HepG2 (cell line): ENCODE data around the gene TATDN3. TPM values are rescaled to one million over a fixed set of nuclear protein-coding genes. Genes with fewer than 3 reads are reported as not detected.

Source experiments
- HMG20A ChIP-seq: IDR thresholded peaks from 2 replicates; pipeline ENCODE4 v1.6.1; 2016; ENCODE audit warnings: borderline replicate concordance
- JUND ChIP-seq: sonication (generic); formaldehyde crosslinking; IDR thresholded peaks from 2 replicates; pipeline ENCODE4 v1.8.0; 2022; ENCODE audit warnings: mild to moderate bottlenecking, missing genetic modification reagents
- TRIM24 ChIP-seq: sonication (generic); formaldehyde crosslinking; IDR thresholded peaks from 2 replicates; pipeline ENCODE4 v1.8.0; 2022; ENCODE audit warnings: mild to moderate bottlenecking, missing genetic modification reagents
- ZFAT ChIP-seq: sonication (generic); formaldehyde crosslinking; conservative IDR thresholded peaks from 2 replicates; pipeline ENCODE4 v1.8.1; 2023; ENCODE audit warnings: missing genetic modification reagents, inconsistent platforms
- ZNF329 ChIP-seq: sonication (generic); formaldehyde crosslinking; IDR thresholded peaks from 2 replicates; pipeline ENCODE4 v1.9.0; 2021; ENCODE audit warnings: low read depth, mild to moderate bottlenecking, missing genetic modification reagents
- ZNF33B ChIP-seq: sonication (generic); formaldehyde crosslinking; IDR thresholded peaks from 2 replicates; pipeline ENCODE4 v1.5.1; 2020; ENCODE audit warnings: mild to moderate bottlenecking, missing genetic modification reagents
- ZNF547 ChIP-seq: sonication (generic); formaldehyde crosslinking; IDR thresholded peaks from 2 replicates; pipeline ENCODE4 v1.5.1; 2020; ENCODE audit warnings: mild to moderate bottlenecking, missing genetic modification reagents
- ZNF577 ChIP-seq: sonication (generic); formaldehyde crosslinking; IDR thresholded peaks from 2 replicates; pipeline ENCODE4 v1.4.0; 2020; ENCODE audit warnings: mild to moderate bottlenecking, low read depth, missing genetic modification reagents, borderline replicate concordance
- ZNF761 ChIP-seq: sonication (generic); formaldehyde crosslinking; conservative IDR thresholded peaks from 2 replicates; pipeline ENCODE4 v1.4.0; 2020; ENCODE audit warnings: mild to moderate bottlenecking, missing genetic modification reagents
- ZNF83 ChIP-seq: sonication (generic); formaldehyde crosslinking; IDR thresholded peaks from 2 replicates; pipeline ENCODE4 v1.4.0; 2020; ENCODE audit warnings: missing genetic modification reagents, mild to moderate bottlenecking, borderline replicate concordance
- polyA plus RNA-seq, 8 experiments: library from polyadenylated mRNA; depleted of rRNA in 3 of 8; stranded (reverse) in 7 of 8; unstranded in 1 of 8; fragments of >200 nt; fragmentation: Illumina TruSeq in 4 of 8; extraction: Trizol in 4 of 8; gene quantifications; 2 replicates each; pipeline versions ENCODE4 v1.2.1 to v1.2.3, GENCODE V29; 2011 to 2016; ENCODE audit warnings: low read depth in 4 of 8, missing spikeins in 1 of 8, mixed read lengths in 1 of 8; ENCODE audit not compliant: insufficient read depth in 1 of 8
- total RNA-seq, 5 experiments: library from RNA; depleted of rRNA; stranded (reverse); fragments of >200 nt; fragmentation: Illumina TruSeq; extraction: Trizol; gene quantifications; 2 replicates each; pipeline ENCODE4 v1.2.3, GENCODE V29; 2016; ENCODE audit warnings: low read depth in 1 of 5
- TF ChIP-seq, protein P1 (sequence below): fragments of 450-650 bp; IDR thresholded peaks from 2 replicates; pipeline ENCODE4 v1.6.1; 2016
- TF ChIP-seq, protein P2 (sequence below), 2 experiments: sonication (generic) in 1 of 2; formaldehyde crosslinking in 1 of 2; IDR thresholded peaks; 2 replicates each; pipeline versions ENCODE4 v1.6.1 to v1.9.0; 2014 to 2022; ENCODE audit warnings: antibody characterized with exemption in 1 of 2, borderline replicate concordance in 1 of 2, inconsistent platforms in 1 of 2, low read depth in 1 of 2, missing genetic modification reagents in 1 of 2
- TF ChIP-seq, protein P3 (sequence below): fragments of 450-650 bp; IDR thresholded peaks from 2 replicates; pipeline ENCODE4 v1.6.1; 2017; ENCODE audit warnings: mild to moderate bottlenecking
- TF ChIP-seq, protein P4 (sequence below), 2 experiments: sonication (generic) in 1 of 2; formaldehyde crosslinking in 1 of 2; IDR thresholded peaks; 2 replicates each; pipeline versions ENCODE4 v1.4.0 to v1.6.1; 2018 to 2020; ENCODE audit warnings: missing genetic modification reagents in 2 of 2, borderline replicate concordance in 1 of 2, low read depth in 1 of 2, mild to moderate bottlenecking in 1 of 2, missing biosample characterization in 1 of 2

The TATDN3 gene
- total and polyA plus RNA-seq, 2 of the 13 experiments (the other 11 are each of a cell fraction or from before 2014, with no cell fraction given): 7.3 to 8.6 TPM

DNA sequence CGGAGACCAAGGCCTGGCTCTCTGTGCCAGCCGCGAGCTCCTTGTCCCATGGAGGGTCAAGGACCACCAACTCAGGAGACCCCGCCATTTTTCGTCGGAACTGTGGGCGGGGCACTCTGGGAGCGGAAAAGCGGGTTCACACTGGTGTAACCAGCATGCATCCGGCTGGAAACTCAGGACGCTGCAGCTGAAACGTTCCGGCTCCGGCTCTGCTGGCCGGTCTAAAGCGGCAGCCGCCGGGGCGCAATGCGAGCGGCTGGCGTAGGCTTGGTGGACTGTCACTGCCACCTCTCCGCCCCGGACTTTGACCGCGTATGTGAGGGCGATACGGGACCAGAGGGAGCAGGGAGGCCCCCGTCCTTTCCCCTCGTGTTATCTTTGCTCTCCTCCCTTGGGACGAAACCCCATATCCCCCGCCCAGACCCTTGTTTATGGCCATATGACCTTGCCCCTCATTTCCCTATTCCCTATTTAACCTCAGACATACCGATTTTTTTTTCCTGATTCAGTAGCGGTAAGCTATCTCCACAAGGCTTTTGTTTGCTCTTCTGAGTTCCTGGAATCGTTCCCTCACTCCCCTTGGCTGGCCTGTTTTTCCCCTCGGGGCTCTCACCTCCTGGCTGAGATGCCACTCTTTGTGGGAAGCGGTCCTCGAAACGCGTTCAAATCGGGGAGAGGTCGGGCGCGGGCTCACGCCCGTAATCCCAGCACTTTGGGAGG is at the start of gene TATDN3, which contains the start of gene NSL1 (continued):
- TF ChIP-seq, protein P1, sequence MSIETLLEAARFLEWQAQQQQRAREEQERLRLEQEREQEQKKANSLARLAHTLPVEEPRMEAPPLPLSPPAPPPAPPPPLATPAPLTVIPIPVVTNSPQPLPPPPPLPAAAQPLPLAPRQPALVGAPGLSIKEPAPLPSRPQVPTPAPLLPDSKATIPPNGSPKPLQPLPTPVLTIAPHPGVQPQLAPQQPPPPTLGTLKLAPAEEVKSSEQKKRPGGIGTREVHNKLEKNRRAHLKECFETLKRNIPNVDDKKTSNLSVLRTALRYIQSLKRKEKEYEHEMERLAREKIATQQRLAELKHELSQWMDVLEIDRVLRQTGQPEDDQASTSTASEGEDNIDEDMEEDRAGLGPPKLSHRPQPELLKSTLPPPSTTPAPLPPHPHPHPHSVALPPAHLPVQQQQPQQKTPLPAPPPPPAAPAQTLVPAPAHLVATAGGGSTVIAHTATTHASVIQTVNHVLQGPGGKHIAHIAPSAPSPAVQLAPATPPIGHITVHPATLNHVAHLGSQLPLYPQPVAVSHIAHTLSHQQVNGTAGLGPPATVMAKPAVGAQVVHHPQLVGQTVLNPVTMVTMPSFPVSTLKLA: 0 out of 2 replicates have a peak, but pooled peaks have one; percentile 33
- TF ChIP-seq, protein P2, sequence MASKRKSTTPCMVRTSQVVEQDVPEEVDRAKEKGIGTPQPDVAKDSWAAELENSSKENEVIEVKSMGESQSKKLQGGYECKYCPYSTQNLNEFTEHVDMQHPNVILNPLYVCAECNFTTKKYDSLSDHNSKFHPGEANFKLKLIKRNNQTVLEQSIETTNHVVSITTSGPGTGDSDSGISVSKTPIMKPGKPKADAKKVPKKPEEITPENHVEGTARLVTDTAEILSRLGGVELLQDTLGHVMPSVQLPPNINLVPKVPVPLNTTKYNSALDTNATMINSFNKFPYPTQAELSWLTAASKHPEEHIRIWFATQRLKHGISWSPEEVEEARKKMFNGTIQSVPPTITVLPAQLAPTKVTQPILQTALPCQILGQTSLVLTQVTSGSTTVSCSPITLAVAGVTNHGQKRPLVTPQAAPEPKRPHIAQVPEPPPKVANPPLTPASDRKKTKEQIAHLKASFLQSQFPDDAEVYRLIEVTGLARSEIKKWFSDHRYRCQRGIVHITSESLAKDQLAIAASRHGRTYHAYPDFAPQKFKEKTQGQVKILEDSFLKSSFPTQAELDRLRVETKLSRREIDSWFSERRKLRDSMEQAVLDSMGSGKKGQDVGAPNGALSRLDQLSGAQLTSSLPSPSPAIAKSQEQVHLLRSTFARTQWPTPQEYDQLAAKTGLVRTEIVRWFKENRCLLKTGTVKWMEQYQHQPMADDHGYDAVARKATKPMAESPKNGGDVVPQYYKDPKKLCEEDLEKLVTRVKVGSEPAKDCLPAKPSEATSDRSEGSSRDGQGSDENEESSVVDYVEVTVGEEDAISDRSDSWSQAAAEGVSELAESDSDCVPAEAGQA (IDR thresholded peaks at IDR 0.05; ENCODE audit: low read depth): peak; percentile 91
- TF ChIP-seq, protein P2 (CRISPR knock-in tag; IDR thresholded peaks at IDR 0.05; ENCODE audit: borderline replicate concordance): peak; percentile 44; the same call in 1 of the 2 replicates
- TF ChIP-seq ZFAT (CRISPR knock-in tag) (peak; percentile 44; the same call in 1 of the 2 replicates), TRIM24 (CRISPR knock-in tag) (no peak; the same call in 1 of the 2 replicates), ZNF761 (CRISPR knock-in tag) (peak; percentile 97), HMG20A (peak; percentile 82; the same call in 1 of the 2 replicates), JUND (CRISPR knock-in tag) (peak; percentile 77; the same call in 1 of the 2 replicates), ZNF577 (no peak), ZNF83 (CRISPR knock-in tag) (peak; percentile 88; the same call in 1 of the 2 replicates), ZNF547 (CRISPR knock-in tag) (peak; percentile 65; the same call in 1 of the 2 replicates), ZNF329 (CRISPR knock-in tag) (peak; percentile 58), ZNF33B (CRISPR knock-in tag) (no peak)
- TF ChIP-seq, protein P3, sequence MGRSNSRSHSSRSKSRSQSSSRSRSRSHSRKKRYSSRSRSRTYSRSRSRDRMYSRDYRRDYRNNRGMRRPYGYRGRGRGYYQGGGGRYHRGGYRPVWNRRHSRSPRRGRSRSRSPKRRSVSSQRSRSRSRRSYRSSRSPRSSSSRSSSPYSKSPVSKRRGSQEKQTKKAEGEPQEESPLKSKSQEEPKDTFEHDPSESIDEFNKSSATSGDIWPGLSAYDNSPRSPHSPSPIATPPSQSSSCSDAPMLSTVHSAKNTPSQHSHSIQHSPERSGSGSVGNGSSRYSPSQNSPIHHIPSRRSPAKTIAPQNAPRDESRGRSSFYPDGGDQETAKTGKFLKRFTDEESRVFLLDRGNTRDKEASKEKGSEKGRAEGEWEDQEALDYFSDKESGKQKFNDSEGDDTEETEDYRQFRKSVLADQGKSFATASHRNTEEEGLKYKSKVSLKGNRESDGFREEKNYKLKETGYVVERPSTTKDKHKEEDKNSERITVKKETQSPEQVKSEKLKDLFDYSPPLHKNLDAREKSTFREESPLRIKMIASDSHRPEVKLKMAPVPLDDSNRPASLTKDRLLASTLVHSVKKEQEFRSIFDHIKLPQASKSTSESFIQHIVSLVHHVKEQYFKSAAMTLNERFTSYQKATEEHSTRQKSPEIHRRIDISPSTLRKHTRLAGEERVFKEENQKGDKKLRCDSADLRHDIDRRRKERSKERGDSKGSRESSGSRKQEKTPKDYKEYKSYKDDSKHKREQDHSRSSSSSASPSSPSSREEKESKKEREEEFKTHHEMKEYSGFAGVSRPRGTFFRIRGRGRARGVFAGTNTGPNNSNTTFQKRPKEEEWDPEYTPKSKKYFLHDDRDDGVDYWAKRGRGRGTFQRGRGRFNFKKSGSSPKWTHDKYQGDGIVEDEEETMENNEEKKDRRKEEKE: no peak
- TF ChIP-seq, protein P4, sequence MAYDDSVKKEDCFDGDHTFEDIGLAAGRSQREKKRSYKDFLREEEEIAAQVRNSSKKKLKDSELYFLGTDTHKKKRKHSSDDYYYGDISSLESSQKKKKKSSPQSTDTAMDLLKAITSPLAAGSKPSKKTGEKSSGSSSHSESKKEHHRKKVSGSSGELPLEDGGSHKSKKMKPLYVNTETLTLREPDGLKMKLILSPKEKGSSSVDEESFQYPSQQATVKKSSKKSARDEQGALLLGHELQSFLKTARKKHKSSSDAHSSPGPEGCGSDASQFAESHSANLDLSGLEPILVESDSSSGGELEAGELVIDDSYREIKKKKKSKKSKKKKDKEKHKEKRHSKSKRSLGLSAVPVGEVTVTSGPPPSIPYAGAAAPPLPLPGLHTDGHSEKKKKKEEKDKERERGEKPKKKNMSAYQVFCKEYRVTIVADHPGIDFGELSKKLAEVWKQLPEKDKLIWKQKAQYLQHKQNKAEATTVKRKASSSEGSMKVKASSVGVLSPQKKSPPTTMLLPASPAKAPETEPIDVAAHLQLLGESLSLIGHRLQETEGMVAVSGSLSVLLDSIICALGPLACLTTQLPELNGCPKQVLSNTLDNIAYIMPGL (CRISPR knock-in tag; IDR thresholded peaks at IDR 0.05; ENCODE audit: borderline replicate concordance in 1 of 2, low read depth in 1 of 2): peak; percentile 97 to 98
